ENCODE results near the gene SCFD2. TPM values are rescaled to one million over a fixed set of nuclear protein-coding genes. Genes with fewer than 3 reads are reported as not detected.
"Not testable (repeated sequence)": the region's sequence is repeated elsewhere in the genome, so short reads cannot be mapped to it uniquely, and the experiment has no call there.

SCFD2 gene
- total RNA-seq, 1 donor from 2014 or later: 31.3 TPM

GRCh38 chr4:53346920-53347852, 18.7 kb downstream of the SCFD2 start:
- intact Hi-C loops (cut with micrococcal nuclease): no loop called here

DNA sequence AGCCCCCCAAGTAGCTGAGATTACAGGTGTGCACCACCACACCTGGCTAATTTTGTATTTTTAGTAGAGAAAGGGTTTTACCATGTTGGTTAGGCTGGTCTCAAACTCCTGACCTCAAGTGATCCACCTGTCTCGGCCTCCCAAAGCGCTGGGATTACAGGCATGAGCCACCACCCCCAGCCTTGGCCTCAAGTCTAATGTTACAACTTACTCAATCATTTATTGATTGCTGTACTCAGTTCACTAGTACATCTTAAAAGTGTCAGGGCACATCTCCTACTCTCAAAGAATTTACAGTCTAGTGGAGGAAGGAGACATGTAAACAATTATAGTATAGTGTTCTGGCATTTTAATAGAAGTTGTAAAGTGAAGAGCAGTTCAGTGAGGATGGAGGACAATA, 19.5 kb downstream of the SCFD2 start:
- intact Hi-C loops (cut with micrococcal nuclease): not testable (repeated sequence)

- intact Hi-C loops (cut with micrococcal nuclease): not testable (repeated sequence)
These were observed 25.7 kb downstream of the SCFD2 start for GRCh38 chr4:53340145-53340544.

DNA sequence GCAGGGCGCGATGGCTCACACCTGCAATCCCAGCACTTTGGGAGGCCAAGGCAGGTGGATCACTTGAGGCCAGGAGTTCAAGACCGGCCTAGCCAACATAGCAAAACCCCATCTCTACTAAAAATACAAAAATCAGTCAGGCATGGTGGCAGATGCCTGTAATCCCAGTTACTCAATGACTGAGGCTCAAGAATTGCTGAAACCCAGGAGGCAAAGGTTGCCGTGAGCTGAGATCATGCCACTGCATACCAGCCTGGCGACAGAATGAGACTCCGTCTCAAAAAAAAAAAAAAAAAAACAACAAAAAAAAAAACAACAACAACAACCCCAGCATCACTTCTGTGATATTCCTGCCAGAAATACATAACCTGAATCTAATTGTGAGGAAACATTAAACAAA, 30.9 kb downstream of the SCFD2 start:
- intact Hi-C loops (cut with micrococcal nuclease): loop anchor here (1.0 kb wide), 1 partner anchor 9 kb away; no protein-coding TSS in a partner anchor

DNA sequence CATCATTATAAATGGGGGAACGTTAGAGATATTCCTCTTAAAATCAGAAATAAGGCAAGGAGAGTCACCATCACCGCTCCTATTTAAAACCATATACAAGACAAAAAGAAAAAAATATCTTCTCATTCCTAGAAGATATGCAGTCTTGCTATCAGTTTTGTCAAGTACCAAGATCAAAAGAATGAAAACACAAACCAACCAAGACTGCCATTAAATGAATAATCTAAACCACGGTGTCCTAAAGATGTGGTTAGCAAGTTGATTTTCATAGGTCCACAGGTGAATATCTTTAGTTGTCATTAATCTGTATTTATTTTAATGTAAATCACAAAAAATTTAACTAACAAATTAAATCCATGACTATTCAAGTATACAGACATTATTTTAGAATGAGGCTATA, 39.3 kb downstream of the SCFD2 start:
- intact Hi-C loops (cut with micrococcal nuclease): no loop called here

DNA sequence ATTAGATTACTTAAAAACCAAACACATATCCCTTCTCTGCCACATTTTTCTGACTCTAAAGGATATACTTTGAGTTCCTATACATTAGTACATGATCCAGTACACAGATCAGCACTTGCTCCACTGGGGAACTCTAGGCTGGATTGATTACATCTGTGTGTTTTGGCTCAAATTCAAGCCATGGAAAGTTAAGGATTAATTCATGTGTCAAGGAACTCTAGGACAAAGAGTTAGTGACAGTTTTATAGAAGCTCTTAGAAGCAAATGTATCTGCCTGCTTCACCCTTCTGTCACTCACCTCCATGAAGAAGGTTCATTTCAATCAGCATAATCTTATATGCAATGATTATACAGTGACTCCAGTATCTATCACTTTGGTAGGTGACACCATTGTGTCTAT, 43.2 kb downstream of the SCFD2 start:
- intact Hi-C loops (cut with micrococcal nuclease): no loop called here

DNA sequence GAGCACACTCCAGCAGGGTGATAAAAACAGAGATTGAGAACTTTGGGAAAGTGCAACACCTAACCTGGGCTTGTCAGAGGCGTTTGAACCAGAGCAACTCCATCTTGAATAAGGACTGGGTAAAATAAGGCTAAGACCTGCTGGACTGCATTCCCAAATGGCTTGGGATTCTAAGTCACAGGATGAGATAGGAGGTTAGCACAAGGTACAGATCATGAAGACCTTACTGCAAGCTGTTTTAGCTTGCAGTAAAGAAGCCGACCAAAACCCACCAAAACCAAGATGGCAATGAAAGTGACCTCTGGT, 43.9 kb downstream of the SCFD2 start:
- intact Hi-C loops (cut with micrococcal nuclease): no loop called here

GRCh38 chr4:53321151-53321983, 44.5 kb downstream of the SCFD2 start:
- intact Hi-C loops (cut with micrococcal nuclease): no loop called here

- intact Hi-C loops (cut with micrococcal nuclease): no loop called here
These were observed 50.6 kb downstream of the SCFD2 start for GRCh38 chr4:53315300-53315699.

DNA sequence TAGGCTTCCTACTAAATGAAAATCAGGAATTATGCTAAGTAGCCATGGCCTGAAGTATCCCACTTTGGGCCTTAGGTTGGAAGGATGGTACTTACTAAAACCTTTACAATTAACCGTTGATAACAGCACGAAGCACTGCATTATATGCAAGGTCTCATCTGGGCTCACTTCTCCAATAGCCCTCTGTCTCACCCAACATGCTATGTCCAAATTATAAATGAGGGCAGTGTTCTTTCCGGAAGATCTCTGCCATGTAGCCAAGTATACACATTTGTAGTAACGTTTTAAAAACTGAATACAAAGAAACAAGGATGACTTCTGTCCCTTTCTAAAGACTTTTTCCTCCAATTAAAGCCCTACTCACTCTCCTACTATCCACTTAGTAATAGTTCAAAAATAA, 51.6 kb downstream of the SCFD2 start:
- intact Hi-C loops (cut with micrococcal nuclease): no loop called here

DNA sequence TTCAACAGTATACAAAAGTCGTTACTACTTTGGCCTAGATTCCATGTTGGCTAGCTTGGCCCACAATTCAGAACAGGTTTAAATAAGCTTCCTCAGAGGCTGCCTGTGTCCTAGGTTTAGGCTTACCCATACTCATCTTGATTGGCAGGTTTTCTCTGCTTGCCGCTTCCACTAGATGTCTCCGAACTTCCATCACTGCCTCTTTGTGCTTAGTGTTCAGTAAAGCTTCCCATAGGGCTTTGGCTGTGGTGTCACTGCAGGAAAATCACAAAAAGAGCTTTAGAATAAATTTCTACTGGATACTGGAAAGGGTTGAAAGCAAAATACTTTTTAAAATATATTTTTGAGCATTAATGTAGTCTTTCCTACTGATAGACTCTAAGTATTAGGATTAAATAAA, 52.4 kb downstream of the SCFD2 start:
- intact Hi-C loops (cut with micrococcal nuclease): no loop called here

- intact Hi-C loops (cut with micrococcal nuclease): no loop called here
These were observed 56.4 kb downstream of the SCFD2 start for GRCh38 chr4:53309321-53310040.

DNA sequence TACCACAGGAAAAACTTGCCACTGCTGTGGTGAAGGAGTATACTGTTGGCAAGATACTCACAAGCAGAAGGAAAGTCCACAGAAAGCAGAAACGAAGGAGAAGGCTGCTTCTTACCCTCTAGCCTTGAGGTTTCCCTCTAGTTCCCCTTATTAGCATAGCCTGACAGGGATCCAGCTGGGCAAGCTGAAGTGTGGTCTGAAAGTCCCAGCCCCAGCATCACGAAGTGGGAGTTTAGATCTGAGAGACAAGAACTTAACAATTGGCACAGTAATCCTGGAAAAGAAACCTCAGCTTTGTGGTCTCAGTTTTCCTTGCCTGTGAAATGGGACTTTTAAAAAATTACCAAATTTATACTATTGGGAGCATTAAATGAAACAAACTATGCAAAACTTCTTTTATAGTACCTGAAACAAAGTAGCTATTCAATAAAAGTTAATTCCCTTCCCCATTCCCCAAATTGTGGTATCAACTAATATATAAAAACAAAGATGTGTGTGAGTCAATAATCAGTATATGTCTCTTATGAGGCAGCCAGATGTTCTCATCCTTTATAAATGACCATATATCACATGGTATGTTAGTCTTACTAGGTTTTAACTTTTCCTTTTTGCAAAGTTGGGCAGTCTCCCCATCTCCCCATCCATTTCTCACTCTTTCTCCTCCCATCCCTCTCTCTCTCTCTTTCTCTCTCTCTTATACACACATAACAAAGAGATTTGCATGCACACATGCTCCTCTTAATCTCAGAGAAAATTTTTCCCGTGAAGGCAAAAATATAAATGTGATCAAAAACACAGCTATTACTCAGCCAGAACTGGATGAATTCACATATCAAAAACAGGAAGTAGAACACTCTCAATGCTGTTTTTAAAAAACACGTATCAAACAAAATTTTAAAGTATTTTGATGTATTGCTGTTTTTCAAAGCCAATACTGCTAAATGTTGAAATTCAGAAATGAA, 57.8 kb downstream of the SCFD2 start:
- intact Hi-C loops (cut with micrococcal nuclease): no loop called here

DNA sequence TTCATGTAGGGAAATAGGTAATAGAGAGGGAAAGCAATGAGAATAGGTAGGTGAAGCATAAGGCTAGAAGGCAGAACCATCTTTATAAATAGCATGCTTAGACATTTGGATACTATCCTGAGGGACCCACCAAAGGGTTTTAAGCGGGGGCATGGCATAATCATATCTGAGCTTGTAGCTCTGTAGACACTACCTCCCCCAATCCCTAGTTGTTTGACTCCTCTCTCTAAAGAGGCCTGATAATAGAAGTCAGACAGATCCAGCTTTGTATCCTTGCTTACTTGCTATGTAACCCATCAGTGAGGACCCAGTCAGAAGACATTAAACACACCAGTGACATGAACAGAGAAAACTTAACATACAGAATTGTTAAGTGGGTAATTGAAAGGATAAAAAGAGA, 58.7 kb downstream of the SCFD2 start:
- intact Hi-C loops (cut with micrococcal nuclease): no loop called here

- intact Hi-C loops (cut with micrococcal nuclease): no loop called here
These were observed 59.1 kb downstream of the SCFD2 start for GRCh38 chr4:53306729-53307128.

DNA sequence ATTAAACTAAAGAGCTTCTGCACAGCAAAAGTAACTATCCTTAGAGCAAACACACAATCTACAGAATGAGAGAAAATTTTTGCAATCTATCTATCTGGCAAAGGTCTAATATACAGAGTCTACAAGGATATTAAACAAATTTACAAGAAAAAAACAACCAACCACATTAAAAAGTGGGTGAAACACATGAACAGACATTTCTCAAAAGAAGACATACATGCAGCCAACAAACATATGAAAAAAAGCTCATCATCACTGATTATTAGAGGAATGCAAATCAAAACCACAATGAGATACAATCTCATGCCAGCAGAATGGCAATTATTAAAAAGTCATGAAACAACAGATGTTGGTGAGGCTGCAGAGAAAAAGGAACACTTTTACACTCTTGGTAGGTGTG, 73.7 kb downstream of the SCFD2 start:
- intact Hi-C loops (cut with micrococcal nuclease): not testable (repeated sequence)

GRCh38 chr4:53281438-53281837, 84.4 kb downstream of the SCFD2 start:
- intact Hi-C loops (cut with micrococcal nuclease): no loop called here

DNA sequence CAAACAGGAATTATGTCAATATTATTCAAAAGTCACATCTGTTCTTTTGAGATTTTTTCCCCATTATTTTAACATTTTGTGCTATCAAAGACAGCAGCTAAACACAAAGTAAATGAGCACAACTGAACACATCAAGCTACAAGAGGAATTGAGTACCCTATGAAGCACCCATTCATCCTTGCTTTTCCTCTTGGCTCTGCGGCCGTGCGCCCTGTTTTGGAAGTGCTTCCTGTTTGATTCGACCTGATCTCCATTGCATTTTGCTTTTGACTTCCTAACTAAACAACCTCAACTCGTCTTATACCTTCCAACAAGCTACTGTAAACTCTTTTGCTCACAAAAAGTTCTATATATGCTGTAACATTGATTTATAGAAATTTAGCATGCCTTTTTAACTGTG, 85.0 kb downstream of the SCFD2 start:
- intact Hi-C loops (cut with micrococcal nuclease): no loop called here

DNA sequence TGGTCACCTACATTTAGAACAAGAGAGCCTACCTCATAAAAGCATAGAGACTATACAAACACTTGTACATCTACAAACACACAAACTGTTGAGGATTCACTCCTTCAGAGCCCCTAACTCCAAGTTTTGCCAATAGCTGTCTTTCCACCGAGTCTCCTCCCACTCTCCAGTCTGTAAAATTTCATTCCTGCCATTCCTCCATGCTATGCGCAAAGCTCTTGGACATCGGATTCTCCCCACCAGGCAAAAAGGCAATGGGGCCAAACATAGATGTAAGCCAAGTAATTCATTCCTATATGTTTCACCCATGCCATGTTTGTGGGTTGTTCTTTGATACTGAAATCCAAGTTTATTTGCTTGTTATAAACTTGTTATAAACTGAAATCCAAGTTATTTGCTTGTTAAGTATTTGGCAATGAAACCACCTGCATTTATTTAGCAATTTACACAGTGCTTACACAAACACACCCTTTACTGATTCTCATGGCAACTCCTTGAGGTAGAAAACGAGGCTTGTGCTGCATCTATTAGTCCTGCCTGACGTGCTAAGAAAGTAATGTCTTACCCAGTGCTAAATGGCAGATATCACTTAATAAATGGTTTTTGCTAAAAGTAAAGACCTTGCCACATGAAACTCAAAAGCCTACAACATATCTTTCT, 91.1 kb downstream of the SCFD2 start:
- intact Hi-C loops (cut with micrococcal nuclease): no loop called here

GRCh38 chr4:53273726-53274125, 92.1 kb downstream of the SCFD2 start:
- intact Hi-C loops (cut with micrococcal nuclease): no loop called here
